Hepatocyte (in vitro differentiated cells): ENCODE measurements around the gene PPP2R2B. TPM values are rescaled to one million over a fixed set of nuclear protein-coding genes. Genes with fewer than 3 reads are reported as not detected.

Source experiments
- DNase-seq: peaks from one replicate; pipeline ENCODE4 v3.0.0-alpha.2; 2016; ENCODE audit warnings: low spot score
- H2AFZ ChIP-seq: fragments of 200-600 bp; sonication (generic); 2 replicates; pipeline ENCODE4 v1.6.0; 2016; ENCODE audit warnings: antibody characterized with exemption, mild to moderate bottlenecking
- H3K27ac ChIP-seq: fragments of 200-600 bp; sonication (generic); 2 replicates; pipeline ENCODE4 v1.5.1; 2016; ENCODE audit warnings: mild to moderate bottlenecking
- H3K27me3 ChIP-seq: fragments of 200-600 bp; sonication (generic); 2 replicates; pipeline ENCODE4 v1.6.1; 2016
- H3K36me3 ChIP-seq: fragments of 200-600 bp; sonication (generic); replicated peaks from 2 replicates; pipeline ENCODE4 v1.5.1; 2016; ENCODE audit warnings: low read depth; ENCODE audit not compliant: insufficient read depth
- H3K4me1 ChIP-seq: fragments of 200-600 bp; sonication (generic); 2 replicates; pipeline ENCODE4 v1.5.1; 2016; ENCODE audit warnings: mild to moderate bottlenecking, moderate library complexity; ENCODE audit not compliant: insufficient read depth
- H3K4me2 ChIP-seq: fragments of 200-600 bp; sonication (generic); 2 replicates; pipeline ENCODE4 v1.6.0; 2016
- H3K4me3 ChIP-seq: fragments of 200-600 bp; sonication (generic); 2 replicates; pipeline ENCODE4 v1.5.1; 2016; ENCODE audit warnings: mild to moderate bottlenecking
- H3K79me2 ChIP-seq: fragments of 200-600 bp; sonication (generic); 2 replicates; pipeline ENCODE4 v1.6.0; 2017; ENCODE audit warnings: mild to moderate bottlenecking
- H3K9me2 ChIP-seq: fragments of 200-600 bp; sonication (generic); replicated peaks from 2 replicates; pipeline ENCODE4 v1.6.0; 2017; ENCODE audit warnings: mild to moderate bottlenecking; ENCODE audit not compliant: insufficient read depth
- H3K9me3 ChIP-seq: fragments of 200-600 bp; sonication (generic); 2 replicates; pipeline ENCODE4 v1.5.1; 2016; ENCODE audit warnings: low read depth, mild to moderate bottlenecking
- H4K20me1 ChIP-seq: fragments of 200-600 bp; sonication (generic); 2 replicates; pipeline ENCODE4 v1.6.0; 2016; ENCODE audit warnings: mild to moderate bottlenecking; ENCODE audit not compliant: insufficient read depth, poor library complexity, severe bottlenecking
- CTCF ChIP-seq: fragments of 200-600 bp; sonication (generic); IDR thresholded peaks from 2 replicates; pipeline ENCODE4 v1.5.1; 2016; ENCODE audit warnings: antibody characterized with exemption, mild to moderate bottlenecking; ENCODE audit not compliant: poor library complexity
- EZH2 ChIP-seq: fragments of 200-600 bp; sonication (generic); IDR thresholded peaks from 2 replicates; pipeline ENCODE4 v1.6.1; 2016; ENCODE audit warnings: antibody characterized with exemption, mild to moderate bottlenecking, borderline replicate concordance
- EZH2phosphoT487 ChIP-seq: fragments of 200-600 bp; sonication (generic); IDR thresholded peaks from one replicate; pipeline ENCODE4 v1.6.1; 2018; ENCODE audit warnings: antibody characterized with exemption, mild to moderate bottlenecking, low read depth, moderate library complexity; ENCODE audit not compliant: unreplicated experiment, severe bottlenecking
- WGBS: methylation state at CpG from one replicate; pipeline ENCODE4 v1.1.6; 2016; ENCODE audit warnings: low lambda C conversion rate; ENCODE audit errors: missing lambda C conversion rate; 5-methylcytosine and 5-hydroxymethylcytosine counted together
- polyA plus RNA-seq: library from polyadenylated mRNA; unstranded; fragments of >200 nt; fragmentation: Nextera tagmentation; extraction: Ambion mirVana; gene quantifications from 2 replicates; pipeline ENCODE4 v1.2.1, GENCODE V29; 2016
- total RNA-seq: library from RNA; depleted of rRNA; stranded (reverse); fragments of >200 nt; gene quantifications from 2 replicates; pipeline ENCODE4 v1.2.3, GENCODE V29; 2014

PPP2R2B gene
- total and polyA plus RNA-seq, 2 experiments from 2014 or later = 2.3 to 3.2 TPM

GRCh38 chr5:146659961-146660360, 218.6 kb downstream of the PPP2R2B start:
- DNase-seq = no peak
- H3K4me1 ChIP-seq = no peaks in the 10 kb centered on the region
- WGBS = 78% methylated on average over 3 of the region's 3 CpGs
- no peaks in the 10 kb centered on the region for H3K9me2 ChIP-seq
- no peaks in the 10 kb centered on the region for H3K27me3 ChIP-seq
- no peaks in the 10 kb centered on the region for H3K36me3 ChIP-seq
- no peak overlapping the region for H3K4me2 ChIP-seq
- H2AFZ ChIP-seq = no peak overlapping the region
- H3K27ac ChIP-seq = no peak overlapping the region
- TF ChIP-seq EZH2phosphoT487 = no peak
- TF ChIP-seq CTCF = no peak
- no peak for TF ChIP-seq EZH2
- no peaks in the 10 kb centered on the region for H3K79me2 ChIP-seq
- no peaks in the 10 kb centered on the region for H4K20me1 ChIP-seq
- H3K4me3 ChIP-seq = no peak overlapping the region
- no peaks in the 10 kb centered on the region for H3K9me3 ChIP-seq

- Histone ChIP-seq H3K79me2 (no peaks in the 10 kb centered on the region), H3K4me3 (no peak overlapping the region), H3K4me2 (no peak overlapping the region), H3K4me1 (no peaks in the 10 kb centered on the region), H3K9me3 (no peaks in the 10 kb centered on the region), H3K36me3 (no peaks in the 10 kb centered on the region), H4K20me1 (no peaks in the 10 kb centered on the region), H2AFZ (no peak overlapping the region), H3K9me2 (no peaks in the 10 kb centered on the region), H3K27ac (no peak overlapping the region), H3K27me3 (no peaks in the 10 kb centered on the region)
- WGBS = 92% methylated on average over 7 of the region's 7 CpGs
- TF ChIP-seq EZH2phosphoT487 (no peak), CTCF (no peak), EZH2 (no peak)
- DNase-seq = no peak
These were observed 221.9 kb downstream of the PPP2R2B start for GRCh38 chr5:146656703-146657102.

GRCh38 chr5:146653560-146653959, 225.0 kb downstream of the PPP2R2B start:
- Histone ChIP-seq H3K27me3 (no peaks in the 10 kb centered on the region), H2AFZ (no peak overlapping the region), H3K4me2 (no peak overlapping the region), H4K20me1 (no peaks in the 10 kb centered on the region), H3K9me3 (no peaks in the 10 kb centered on the region), H3K4me3 (no peak overlapping the region), H3K79me2 (no peaks in the 10 kb centered on the region), H3K36me3 (no peaks in the 10 kb centered on the region), H3K4me1 (no peaks in the 10 kb centered on the region), H3K9me2 (no peaks in the 10 kb centered on the region), H3K27ac (no peak overlapping the region)
- 61% methylated on average over 7 of the region's 7 CpGs for WGBS
- TF ChIP-seq EZH2phosphoT487 (no peak), EZH2 (no peak), CTCF (no peak)
- no peak for DNase-seq

- H3K4me2 ChIP-seq = no peak overlapping the region
- H3K9me3 ChIP-seq = no peaks in the 10 kb centered on the region
- no peaks in the 10 kb centered on the region for H3K4me1 ChIP-seq
- DNase-seq = no peak
- 95% methylated on average over 1 of the region's 1 CpG for WGBS
- no peak overlapping the region for H3K4me3 ChIP-seq
- no peaks in the 10 kb centered on the region for H3K36me3 ChIP-seq
- TF ChIP-seq CTCF (no peak), EZH2 (no peak), EZH2phosphoT487 (no peak)
- no peaks in the 10 kb centered on the region for H3K79me2 ChIP-seq
- no peak overlapping the region for H2AFZ ChIP-seq
- H3K27ac ChIP-seq = no peak overlapping the region
- H4K20me1 ChIP-seq = no peaks in the 10 kb centered on the region
- H3K27me3 ChIP-seq = no peaks in the 10 kb centered on the region
- H3K9me2 ChIP-seq = no peaks in the 10 kb centered on the region
These were observed 226.0 kb downstream of the PPP2R2B start for GRCh38 chr5:146652547-146652946.
